PC-9 (cell line): ENCODE results near the gene CACNA1S.

Experiments
- EZH2 ChIP-seq: fragments of 200-600 bp; sonication (generic); IDR thresholded peaks from 2 replicates; pipeline ENCODE4 v1.8.0; 2017; ENCODE audit warnings: antibody characterized with exemption, low read depth
- TF ChIP-seq, protein P1 (sequence below): fragments of 200-600 bp; sonication (generic); conservative IDR thresholded peaks from 2 replicates; pipeline ENCODE4 v1.6.1; 2017; ENCODE audit warnings: mixed run types, antibody characterized with exemption, mild to moderate bottlenecking, moderate library complexity

DNA sequence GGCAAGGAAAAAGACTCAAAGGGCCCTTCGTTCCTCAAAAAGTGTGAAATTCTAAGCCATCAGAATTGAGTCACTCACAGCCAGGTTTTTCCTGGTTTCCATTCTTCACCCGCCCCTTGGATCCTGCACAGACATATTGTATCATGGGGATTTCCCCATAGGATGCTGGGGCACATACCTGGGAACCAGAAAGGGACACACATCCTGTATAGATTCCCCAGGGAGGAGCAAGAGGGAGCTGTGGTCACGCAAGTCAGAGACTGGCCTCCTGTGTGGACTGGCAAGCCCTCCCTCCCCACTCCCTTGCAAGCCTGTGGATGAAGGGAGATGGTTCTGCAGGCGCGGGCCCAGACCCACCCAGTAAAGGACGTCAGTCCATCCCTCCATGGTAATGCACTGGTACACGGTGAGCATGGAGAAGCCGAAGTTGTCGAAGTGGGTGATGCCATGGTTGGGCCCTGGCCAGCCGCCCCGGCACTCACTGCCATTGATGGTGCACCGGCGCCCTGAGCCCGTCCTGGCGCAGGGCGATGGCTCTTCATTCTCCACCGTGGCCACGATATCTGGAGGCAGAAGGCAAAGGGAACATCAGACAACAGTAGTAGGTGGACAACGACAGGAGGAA is 23.2 kb downstream of the CACNA1S start:
- TF ChIP-seq, protein P1, sequence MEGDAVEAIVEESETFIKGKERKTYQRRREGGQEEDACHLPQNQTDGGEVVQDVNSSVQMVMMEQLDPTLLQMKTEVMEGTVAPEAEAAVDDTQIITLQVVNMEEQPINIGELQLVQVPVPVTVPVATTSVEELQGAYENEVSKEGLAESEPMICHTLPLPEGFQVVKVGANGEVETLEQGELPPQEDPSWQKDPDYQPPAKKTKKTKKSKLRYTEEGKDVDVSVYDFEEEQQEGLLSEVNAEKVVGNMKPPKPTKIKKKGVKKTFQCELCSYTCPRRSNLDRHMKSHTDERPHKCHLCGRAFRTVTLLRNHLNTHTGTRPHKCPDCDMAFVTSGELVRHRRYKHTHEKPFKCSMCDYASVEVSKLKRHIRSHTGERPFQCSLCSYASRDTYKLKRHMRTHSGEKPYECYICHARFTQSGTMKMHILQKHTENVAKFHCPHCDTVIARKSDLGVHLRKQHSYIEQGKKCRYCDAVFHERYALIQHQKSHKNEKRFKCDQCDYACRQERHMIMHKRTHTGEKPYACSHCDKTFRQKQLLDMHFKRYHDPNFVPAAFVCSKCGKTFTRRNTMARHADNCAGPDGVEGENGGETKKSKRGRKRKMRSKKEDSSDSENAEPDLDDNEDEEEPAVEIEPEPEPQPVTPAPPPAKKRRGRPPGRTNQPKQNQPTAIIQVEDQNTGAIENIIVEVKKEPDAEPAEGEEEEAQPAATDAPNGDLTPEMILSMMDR: no peak
- TF ChIP-seq EZH2: no peak
